ENCODE measurements around the gene ANGPTL2. TPM values are rescaled to one million over a fixed set of nuclear protein-coding genes. Genes with fewer than 3 reads are reported as not detected.
A peak's percentile ranks its signal among the peaks of the same experiment; 100 is the strongest.

The ANGPTL2 gene
- total RNA-seq, 1 experiment from 2014 or later: 5.1 TPM

DNA sequence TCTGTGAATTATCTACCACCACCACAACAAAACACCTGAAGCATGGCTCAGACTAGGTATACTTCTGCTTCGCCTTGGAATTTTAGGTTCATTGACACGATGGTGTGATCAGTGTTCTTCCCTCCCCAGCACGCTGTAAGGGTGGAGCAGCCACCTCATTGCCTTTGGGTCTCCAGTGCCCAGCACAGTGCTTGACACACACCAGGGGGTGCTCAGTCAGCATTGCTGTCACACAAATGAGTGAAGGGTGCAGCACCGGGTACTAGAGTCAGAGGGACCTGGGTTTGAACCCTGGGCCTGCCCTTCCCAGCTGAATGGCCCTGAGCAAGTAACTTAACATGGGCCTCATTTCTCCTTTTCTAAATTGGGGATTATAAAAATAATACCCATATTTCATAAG lies 9.9 kb upstream of the ANGPTL2 start:
- DNase-seq: peak; percentile 24
- H3K27ac Mint-ChIP-seq: no peak overlapping the region

More for the DNA sequence above, 9.9 kb upstream of the ANGPTL2 start:
- no peak overlapping the region for H3K23ac ChIP-seq (ENCODE audit: insufficient read length, low read depth, low read length)
- no peaks in the 10 kb centered on the region for H3K27me3 ChIP-seq (ENCODE audit: insufficient read depth, low read length)
- no peaks in the 10 kb centered on the region for H3K79me1 ChIP-seq (ENCODE audit: insufficient read depth, low read depth, low read length, poor library complexity, severe bottlenecking)
- H3K27me3 Mint-ChIP-seq (ENCODE audit: low read depth): no peaks in the 10 kb centered on the region; the same call in 1 of the 2 replicates
- H3K27ac ChIP-seq (ENCODE audit: insufficient read length, low read depth, low read length): no peak overlapping the region
- WGBS (ENCODE audit: extremely low coverage, insufficient read length, low lambda C conversion rate): no CpG with 5 or more reads among the region's 4 CpGs
- no peak overlapping the region for H3T11ph ChIP-seq (ENCODE audit: low read length)
- no peaks in the 10 kb centered on the region for H4K20me1 ChIP-seq (ENCODE audit: control insufficient read depth, insufficient read depth, insufficient read length)
- no peak overlapping the region for H3K4ac ChIP-seq (ENCODE audit: low read depth, low read length)
- no peak overlapping the region for H3K14ac ChIP-seq (ENCODE audit: insufficient read depth, low read length)
- no peak overlapping the region for H3K56ac ChIP-seq (ENCODE audit: insufficient read length, low read depth, low read length)
- no peaks in the 10 kb centered on the region for H3K9me3 ChIP-seq (ENCODE audit: control insufficient read depth, low read depth, low read length)
- H3K36me3 Mint-ChIP-seq (ENCODE audit: insufficient read depth in 1 of 3, low read depth in 3 of 3): no peaks in the 10 kb centered on the region
- H3K18ac ChIP-seq (ENCODE audit: insufficient read length, low read depth, low read length): no peak overlapping the region
- H3K79me2 ChIP-seq (ENCODE audit: insufficient read depth, low read length): no peaks in the 10 kb centered on the region
- TF ChIP-seq, protein P1, sequence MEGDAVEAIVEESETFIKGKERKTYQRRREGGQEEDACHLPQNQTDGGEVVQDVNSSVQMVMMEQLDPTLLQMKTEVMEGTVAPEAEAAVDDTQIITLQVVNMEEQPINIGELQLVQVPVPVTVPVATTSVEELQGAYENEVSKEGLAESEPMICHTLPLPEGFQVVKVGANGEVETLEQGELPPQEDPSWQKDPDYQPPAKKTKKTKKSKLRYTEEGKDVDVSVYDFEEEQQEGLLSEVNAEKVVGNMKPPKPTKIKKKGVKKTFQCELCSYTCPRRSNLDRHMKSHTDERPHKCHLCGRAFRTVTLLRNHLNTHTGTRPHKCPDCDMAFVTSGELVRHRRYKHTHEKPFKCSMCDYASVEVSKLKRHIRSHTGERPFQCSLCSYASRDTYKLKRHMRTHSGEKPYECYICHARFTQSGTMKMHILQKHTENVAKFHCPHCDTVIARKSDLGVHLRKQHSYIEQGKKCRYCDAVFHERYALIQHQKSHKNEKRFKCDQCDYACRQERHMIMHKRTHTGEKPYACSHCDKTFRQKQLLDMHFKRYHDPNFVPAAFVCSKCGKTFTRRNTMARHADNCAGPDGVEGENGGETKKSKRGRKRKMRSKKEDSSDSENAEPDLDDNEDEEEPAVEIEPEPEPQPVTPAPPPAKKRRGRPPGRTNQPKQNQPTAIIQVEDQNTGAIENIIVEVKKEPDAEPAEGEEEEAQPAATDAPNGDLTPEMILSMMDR (conservative IDR thresholded peaks at IDR 0.05): no peak
- H4K8ac ChIP-seq (replicated peaks; ENCODE audit: insufficient read length, low read depth, low read length): no peak overlapping the region
- no peak overlapping the region for H3K9ac ChIP-seq (ENCODE audit: extremely low read depth, insufficient read length, low read length)
- H3K9me3 Mint-ChIP-seq: no peaks in the 10 kb centered on the region
- H2BK15ac ChIP-seq (ENCODE audit: low read depth, low read length): no peak overlapping the region
- H3K4me1 ChIP-seq (ENCODE audit: insufficient read depth, low read length): peaks cover 2% of the 10 kb centered on the region; the same call in 1 of the 2 replicates
- H3K23me2 ChIP-seq (ENCODE audit: insufficient read length, low read depth, low read length, poor library complexity, severe bottlenecking): no peaks in the 10 kb centered on the region
- peaks cover 36 to 51% of the 10 kb centered on the region in 2 experiments for H3K4me1 Mint-ChIP-seq
- no peak overlapping the region for H2BK5ac ChIP-seq (ENCODE audit: insufficient read length, low read length)
- no peak overlapping the region for H4K5ac ChIP-seq (ENCODE audit: insufficient read length, low read depth, low read length)
- H2BK20ac ChIP-seq (ENCODE audit: low read depth, low read length, poor library complexity, severe bottlenecking): no peak overlapping the region
- H2BK120ac ChIP-seq (ENCODE audit: low read depth, low read length, poor library complexity, severe bottlenecking): no peak overlapping the region
- no peak overlapping the region for H2BK12ac ChIP-seq (ENCODE audit: insufficient read length, low read depth, low read length)
- H4K91ac ChIP-seq (ENCODE audit: insufficient read length, low read depth, low read length): no peak overlapping the region
- no peak overlapping the region for H2AFZ ChIP-seq (ENCODE audit: low read length)
- H3K4me3 Mint-ChIP-seq: no peak overlapping the region
- H2AK5ac ChIP-seq (ENCODE audit: insufficient read length, low read length): no peak overlapping the region
- H3K4me2 ChIP-seq (ENCODE audit: insufficient read depth, insufficient read length, low read length): no peak overlapping the region
